Astrocyte of the hippocampus (primary cell): Measurements from ENCODE around the gene ADRM1.

ENCODE experiments used
- DNase-seq: peaks from one replicate; pipeline ENCODE4 v3.0.0; 2011; ENCODE audit warnings: low read depth, low spot score

The ADRM1 gene

GRCh38 chr20:62281161-62281933 is 21.4 kb upstream of the ADRM1 start:
- no peak for DNase-seq

GRCh38 chr20:62282103-62282502 is 20.7 kb upstream of the ADRM1 start:
- no peak for DNase-seq

GRCh38 chr20:62282877-62283503 is 19.8 kb upstream of the ADRM1 start:
- no peak for DNase-seq

DNA sequence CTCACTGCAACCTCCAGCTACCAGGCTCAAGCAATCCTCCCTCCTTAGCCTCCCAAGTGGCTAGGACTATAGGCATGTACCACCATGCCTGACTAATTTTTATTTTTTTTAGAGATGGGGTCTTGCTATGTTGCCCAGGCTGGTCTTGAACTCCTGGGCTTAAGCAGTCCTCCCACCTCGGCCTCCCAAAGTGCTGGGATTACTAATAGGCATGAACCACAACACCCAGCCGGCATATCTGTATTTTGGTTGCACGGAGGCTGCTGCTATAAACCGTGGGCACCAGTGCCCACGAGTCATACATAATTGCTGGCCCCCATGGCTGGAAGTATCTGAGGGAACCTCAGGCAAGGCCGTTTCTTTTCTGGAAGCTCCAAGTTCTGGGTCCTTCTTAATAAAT is 18.3 kb upstream of the ADRM1 start:
- no peak for DNase-seq

GRCh38 chr20:62285151-62285550 is 17.6 kb upstream of the ADRM1 start:
- no peak for DNase-seq

DNA sequence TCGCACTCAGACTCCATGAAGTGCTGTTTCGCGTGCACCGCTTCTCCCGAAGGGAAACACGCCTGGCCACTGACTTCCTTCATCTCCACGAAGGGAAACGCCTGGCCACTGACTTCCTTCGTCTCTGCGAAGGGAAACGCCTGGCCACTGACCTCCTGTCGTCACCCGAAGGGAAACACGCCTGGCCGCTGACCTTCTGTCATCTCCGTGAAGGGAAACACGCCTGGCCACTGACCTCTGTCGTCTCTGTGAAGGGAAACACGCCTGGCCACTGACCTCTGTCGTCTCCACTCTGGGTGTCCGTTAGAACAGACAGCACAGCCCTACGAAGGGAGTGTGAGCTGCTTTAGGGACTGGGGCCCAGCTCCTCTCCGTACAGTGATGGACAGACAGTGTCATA is 17.1 kb upstream of the ADRM1 start:
- DNase-seq: no peak

- no peak for DNase-seq
Measured at GRCh38 chr20:62286493-62287064, 16.2 kb upstream of the ADRM1 start.

DNA sequence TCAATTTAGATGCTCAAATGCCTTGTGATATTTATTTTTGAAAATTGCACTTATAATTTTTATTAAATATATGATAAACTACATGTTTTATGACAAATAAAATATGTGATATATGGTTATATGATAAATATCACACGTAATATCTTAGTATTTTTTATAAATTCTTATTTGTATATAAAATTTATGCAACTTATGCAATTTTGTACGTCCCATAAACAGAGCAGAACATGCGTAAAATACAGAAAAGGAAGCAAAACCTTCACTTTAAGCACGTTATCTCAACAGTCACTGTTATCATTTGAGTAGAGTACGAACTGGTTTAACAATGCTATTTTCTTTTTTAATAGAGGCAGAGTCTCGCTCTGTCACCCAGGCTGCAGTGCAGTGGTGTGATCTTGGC is 15.7 kb upstream of the ADRM1 start:
- DNase-seq: no peak

GRCh38 chr20:62287759-62288534 is 14.8 kb upstream of the ADRM1 start:
- DNase-seq: no peak

DNA sequence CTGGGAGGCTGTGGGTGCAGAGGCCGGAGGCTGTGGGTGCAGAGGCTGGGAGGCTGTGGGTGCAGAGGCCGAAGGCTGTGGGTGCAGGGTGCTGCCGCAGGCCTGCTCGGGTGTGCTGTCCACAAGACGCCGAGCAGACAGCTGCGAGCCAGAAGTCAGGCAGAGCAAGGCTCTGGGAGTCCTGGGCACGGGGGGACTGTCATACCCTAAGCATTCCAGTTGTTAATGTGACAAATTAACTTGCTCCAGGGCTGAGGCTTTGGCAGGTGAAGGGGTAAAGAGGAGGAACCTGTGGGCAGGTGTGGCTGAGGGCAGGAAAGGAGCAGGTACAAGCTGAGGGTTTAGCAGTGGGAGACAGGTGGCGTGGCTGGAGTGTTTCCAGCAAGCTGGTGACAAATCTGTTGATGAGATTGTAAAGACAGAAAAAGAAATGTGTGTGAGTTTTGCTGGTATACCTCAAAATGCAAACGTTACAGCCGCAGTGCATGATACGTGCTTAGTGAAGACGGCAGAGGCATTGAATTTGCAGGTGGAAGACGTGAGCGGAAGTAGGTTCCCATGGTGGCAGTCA is 14.2 kb upstream of the ADRM1 start:
- no peak for DNase-seq

DNA sequence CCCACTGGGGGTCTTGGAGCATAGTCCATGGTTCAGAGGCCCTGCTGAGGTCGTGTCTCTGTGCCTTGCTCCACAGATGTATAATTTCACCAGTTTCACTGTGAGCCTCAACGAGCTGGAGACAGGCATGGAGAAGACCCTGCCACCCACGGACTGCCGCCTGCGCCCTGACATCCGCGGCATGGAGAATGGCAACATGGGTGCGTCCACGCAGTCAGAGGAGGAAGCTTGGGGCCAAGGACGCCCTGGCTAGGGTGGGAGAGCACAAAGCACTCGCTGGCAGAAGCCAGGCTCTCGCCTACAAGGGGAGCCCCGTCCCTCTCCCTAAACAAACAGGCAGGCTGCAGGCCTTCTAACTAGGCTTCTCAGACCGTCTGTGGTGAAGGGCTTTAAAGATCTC is 13.7 kb upstream of the ADRM1 start:
- DNase-seq: no peak

DNA sequence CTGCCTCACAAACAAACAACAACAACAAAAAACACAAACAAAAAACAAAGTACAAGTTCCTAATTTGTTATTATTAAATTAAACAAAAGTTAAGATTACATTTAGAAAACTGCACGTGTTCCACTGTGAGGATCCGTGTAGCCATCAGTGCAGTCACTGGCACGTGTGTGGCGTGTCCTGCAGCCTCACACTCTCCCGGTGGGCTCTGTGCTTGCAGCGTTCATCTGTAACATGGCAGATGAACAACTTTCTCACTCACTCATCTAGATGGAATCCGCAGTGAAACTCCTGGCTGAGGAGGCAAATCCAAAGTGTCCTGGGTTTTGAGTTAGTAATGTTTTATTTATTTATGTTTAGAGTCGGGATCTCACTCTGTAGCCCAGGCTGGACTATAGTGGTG is 12.9 kb upstream of the ADRM1 start:
- no peak for DNase-seq

DNA sequence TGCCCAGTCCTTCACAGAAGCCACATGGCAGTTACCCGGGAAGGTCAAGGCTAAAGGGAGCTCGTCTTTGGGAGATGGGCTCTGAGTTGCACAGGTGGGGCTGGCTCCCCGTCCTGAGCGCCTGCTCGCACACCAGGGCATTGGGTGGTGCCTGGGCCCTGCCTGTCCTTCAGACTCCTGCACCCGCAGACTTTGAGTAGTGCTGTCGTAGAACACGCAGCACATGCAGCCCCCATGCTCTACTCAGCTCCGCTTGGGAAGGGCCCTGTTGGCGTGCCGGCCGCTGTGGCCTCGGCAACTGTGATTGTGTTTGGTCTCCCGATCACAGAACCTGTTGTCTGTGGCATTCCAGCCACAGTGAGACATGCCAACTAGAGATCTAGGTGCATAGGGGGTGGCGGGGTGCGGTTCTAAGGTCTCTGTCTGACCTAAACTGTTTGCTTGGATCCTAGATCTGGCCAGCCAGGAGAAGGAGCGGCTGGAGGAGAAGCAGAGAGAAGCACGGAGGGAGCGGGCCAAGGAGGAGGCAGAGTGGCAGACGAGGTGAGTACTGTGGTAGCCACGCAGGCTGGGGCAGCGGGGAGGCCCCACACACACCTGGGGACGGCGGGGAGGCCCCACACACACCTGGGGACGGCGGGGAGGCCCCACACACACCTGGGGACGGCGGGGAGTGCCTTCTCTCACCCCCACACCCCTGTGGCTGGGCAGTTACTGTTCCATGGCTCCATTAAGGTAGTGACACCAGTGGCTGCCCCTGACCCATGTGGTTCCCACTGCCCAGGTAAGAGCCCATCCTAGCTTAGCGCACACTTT is 11.3 kb upstream of the ADRM1 start:
- DNase-seq: no peak

- no peak for DNase-seq
Measured at GRCh38 chr20:62292108-62292507, 10.7 kb upstream of the ADRM1 start.

GRCh38 chr20:62293111-62293784 is 9.5 kb upstream of the ADRM1 start:
- DNase-seq: no peak

DNA sequence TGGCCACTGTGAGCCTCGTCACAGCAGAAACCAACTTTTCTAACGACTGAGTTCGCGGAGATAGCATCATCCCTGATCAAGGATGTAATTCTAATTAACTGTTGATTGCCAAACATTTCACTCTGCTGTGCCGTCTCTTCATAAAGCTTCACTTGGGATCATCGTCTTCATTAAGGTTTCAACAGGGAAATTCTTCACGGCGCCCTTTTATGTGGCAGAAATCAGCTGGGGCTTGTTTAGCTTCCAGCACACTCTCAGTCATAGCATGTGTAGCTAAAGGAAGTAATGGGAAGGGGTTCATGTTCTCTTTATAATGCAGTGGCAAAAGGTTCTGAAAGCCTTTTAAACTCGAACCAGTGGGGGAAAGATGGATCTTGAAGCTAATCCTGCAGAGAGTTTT is 8.9 kb upstream of the ADRM1 start:
- DNase-seq: no peak

DNA sequence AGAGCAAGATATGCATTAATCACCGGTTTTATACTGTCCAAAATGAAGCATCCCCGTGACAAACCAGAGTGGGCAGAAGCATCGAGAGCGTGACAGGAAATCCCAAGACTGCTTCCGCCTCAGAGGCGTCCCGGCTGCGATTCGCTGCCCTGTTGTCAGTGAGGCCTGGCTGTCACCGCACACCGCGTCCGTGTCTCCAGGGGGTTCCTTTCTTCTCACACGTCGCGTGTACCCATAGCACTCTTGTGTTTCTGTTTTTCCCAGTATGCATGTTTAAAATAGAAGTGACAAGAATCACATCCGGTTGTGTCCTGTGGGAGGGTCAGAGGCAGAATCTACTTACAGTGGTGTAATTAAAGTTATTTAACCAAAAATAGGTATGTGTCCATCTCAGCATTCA is 8.3 kb upstream of the ADRM1 start:
- no peak for DNase-seq

DNA sequence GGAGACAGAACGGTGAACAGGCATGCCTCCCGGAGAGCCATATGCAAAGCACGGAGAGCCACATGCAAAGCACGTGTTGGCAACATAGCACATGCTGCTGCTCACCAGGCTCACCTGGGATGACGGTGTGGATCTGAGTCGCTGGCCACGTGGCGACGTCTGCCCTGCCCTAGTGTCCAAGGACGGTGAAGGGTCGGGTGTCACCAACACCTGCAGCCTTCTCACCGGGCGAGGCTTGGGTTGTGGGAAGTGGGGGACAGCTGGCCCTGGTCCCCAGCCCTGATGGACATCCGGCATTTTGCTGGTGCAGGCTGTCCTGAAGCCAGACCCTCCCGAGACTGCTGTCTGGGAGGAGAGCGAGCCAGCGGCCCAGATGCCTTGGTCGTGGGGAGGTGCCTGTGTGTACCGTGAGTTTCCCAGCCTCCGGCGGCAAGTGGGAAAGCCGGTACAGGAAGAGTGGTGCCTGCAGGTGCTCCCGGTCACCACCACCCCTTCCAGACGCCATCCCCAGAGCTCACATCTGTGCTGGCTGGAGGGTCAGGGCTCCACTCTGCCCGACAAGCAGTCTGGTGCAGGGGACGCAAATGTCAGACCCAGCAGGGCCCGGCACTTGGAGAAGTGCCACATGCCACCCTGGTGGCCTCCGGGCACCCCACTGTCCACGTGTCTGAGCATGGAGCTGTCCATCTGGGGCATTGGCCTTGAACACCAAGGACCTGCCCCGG is 5.9 kb upstream of the ADRM1 start:
- DNase-seq: no peak

DNA sequence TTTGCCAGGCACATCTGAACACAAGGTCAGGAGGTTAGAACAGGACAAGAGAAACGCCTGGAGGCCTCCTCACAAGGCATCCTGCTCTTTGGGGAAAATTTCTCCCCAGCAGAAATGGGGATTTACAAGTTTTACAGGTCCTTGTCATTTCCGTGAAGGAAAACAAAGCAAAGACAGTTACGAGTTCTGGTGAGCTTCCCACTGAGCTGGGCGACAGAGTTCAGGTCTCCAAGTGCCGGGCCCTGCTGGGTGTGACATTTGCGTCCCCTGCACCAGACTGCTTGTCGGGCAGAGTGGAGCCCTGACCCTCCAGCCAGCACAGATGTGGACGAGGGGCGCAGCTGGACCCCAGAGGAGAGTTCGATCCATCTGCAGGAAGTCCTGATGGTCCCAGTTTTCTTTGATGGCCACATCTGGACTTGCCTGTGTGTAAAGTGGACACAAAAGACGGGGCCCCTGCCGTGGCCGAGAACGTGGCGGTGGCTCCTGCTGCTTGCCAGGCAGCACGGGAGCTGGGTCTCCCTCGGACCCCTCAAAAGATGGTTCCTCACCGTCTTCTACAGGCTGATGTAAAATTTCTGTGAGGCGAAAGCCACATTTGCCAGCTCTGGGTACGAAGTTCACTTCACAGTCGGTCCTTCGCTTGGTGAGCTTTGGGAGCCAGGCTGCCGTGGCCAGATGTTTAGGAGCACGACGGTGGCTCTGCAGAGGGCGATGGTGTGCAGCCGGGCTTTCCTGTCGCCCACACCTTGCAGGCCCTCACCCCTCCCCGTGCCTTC is 5.2 kb upstream of the ADRM1 start:
- DNase-seq: no peak
